ENCODE data around the gene SMC2. TPM values are rescaled to one million over a fixed set of nuclear protein-coding genes. Genes with fewer than 3 reads are reported as not detected.

The SMC2 gene
- total RNA-seq: 5.8 and 8.0 TPM in 2 replicates

GRCh38 chr9:104093647-104094533 is at the start of gene SMC2:
Gene SMC2 (plus strand): TSS chr9:104094309. CDS start chr9:104095385, 1,076 bp downstream.

